Lung (tissue), 12 donors: ENCODE results near the gene ARHGEF19. TPM values are rescaled to one million over a fixed set of nuclear protein-coding genes. Genes with fewer than 3 reads are reported as not detected.

ENCODE experiments used
- ATAC-seq: fragments of 200-7000 bp; cut with Tn5 transposase; one replicate; pipeline ENCODE4 v1.9.1; 2020; ENCODE audit warnings: moderate number of reproducible peaks; ENCODE audit not compliant: insufficient read depth, low FRiP score
- DNase-seq, 3 donors: peaks; one replicate each; pipeline ENCODE4 v3.0.0-alpha.2; 2013 to 2017
- H3K27ac ChIP-seq, 2 donors: one replicate each; pipeline ENCODE4 v1.5.1; 2013; ENCODE audit warnings: mild to moderate bottlenecking in 2 of 2, moderate library complexity in 2 of 2, control low read depth in 1 of 2, inconsistent platforms in 1 of 2, low read depth in 1 of 2, low read length in 1 of 2
- H3K27me3 ChIP-seq, 3 donors: one replicate each; pipeline ENCODE4 v1.5.1; 2013; ENCODE audit warnings: low read length in 2 of 3; ENCODE audit not compliant: control insufficient read depth in 3 of 3, insufficient read depth in 3 of 3
- H3K36me3 ChIP-seq, 4 donors: one replicate each; pipeline ENCODE4 v1.5.1; 2013; ENCODE audit warnings: low read length in 4 of 4, mild to moderate bottlenecking in 1 of 4, moderate library complexity in 1 of 4; ENCODE audit not compliant: control insufficient read depth in 4 of 4, insufficient read depth in 4 of 4
- H3K4me1 ChIP-seq, 5 donors: one replicate each; pipeline ENCODE4 v1.5.1; 2013; ENCODE audit warnings: low read length in 5 of 5, mild to moderate bottlenecking in 2 of 5, moderate library complexity in 1 of 5; ENCODE audit not compliant: control insufficient read depth in 5 of 5, insufficient read depth in 5 of 5
- H3K4me3 ChIP-seq: one replicate; pipeline ENCODE4 v1.5.1; 2013; ENCODE audit warnings: mild to moderate bottlenecking, control low read depth, moderate library complexity
- H3K9ac ChIP-seq, 2 donors: one replicate each; pipeline ENCODE4 v1.5.1; 2013; ENCODE audit warnings: low read length in 2 of 2, control low read depth in 1 of 2; ENCODE audit not compliant: insufficient read depth in 1 of 2
- H3K9me3 ChIP-seq, 4 donors: one replicate each; pipeline ENCODE4 v1.5.1; 2013; ENCODE audit warnings: low read length in 3 of 4, mild to moderate bottlenecking in 1 of 4, moderate library complexity in 1 of 4; ENCODE audit not compliant: control insufficient read depth in 4 of 4, insufficient read depth in 3 of 4
- CTCF ChIP-seq: IDR thresholded peaks from 2 replicates; pipeline ENCODE4 v1.5.1; 2012; ENCODE audit warnings: mild to moderate bottlenecking; ENCODE audit errors: control extremely low read depth, extremely low read depth
- WGBS, 2 donors: extraction: QIAGEN DNeasy Blood & Tissue Kit; methylation state at CpG; one replicate each; pipeline ENCODE4 v1.1.7; 2013; 5-methylcytosine and 5-hydroxymethylcytosine counted together
- polyA plus RNA-seq, 2 donors: library from polyadenylated mRNA; stranded (reverse); fragments of 200-250 nt; gene quantifications; one replicate each; pipeline ENCODE4 v1.2.1, GENCODE V29; 2013
- total RNA-seq, 2 donors: library from RNA; depleted of rRNA in 1 of 2; stranded (reverse); fragments of >200 nt in 1 of 2; gene quantifications; one replicate each; pipeline ENCODE4 v1.2.1, GENCODE V29; 2014 to 2021
- donor health status: control.
- donor health status: control.
- donor health status: Bipolar disorder and iron deficiency.
- donor health status: healthy.
- donor health status: DM: yes; HTN: yes; CAD: no.

ARHGEF19 gene
- total and polyA plus RNA-seq, 4 donors: 9.5 to 17.3 (median 14.8) TPM

GRCh38 chr1:16204634-16205333, 7.7 kb downstream of the ARHGEF19 start:
- H3K9me3 ChIP-seq: no peaks in the 10 kb centered on the region
- H3K36me3 ChIP-seq: peaks cover 0 to 9% (median 1%) of the 10 kb centered on the region in 4 donors
- no peak overlapping the region for H3K4me3 ChIP-seq
- no peak overlapping the region for H3K9ac ChIP-seq
- H3K4me1 ChIP-seq: peaks cover 0 to 20% (median 2%) of the 10 kb centered on the region in 5 donors
- ATAC-seq (no peak), DNase-seq (no peak)
- no peak for TF ChIP-seq CTCF
- WGBS, 2 donors: 83 to 85% methylated on average over 12 of the region's 12 CpGs
- no peaks in the 10 kb centered on the region for H3K27me3 ChIP-seq
- no peak overlapping the region for H3K27ac ChIP-seq

DNA sequence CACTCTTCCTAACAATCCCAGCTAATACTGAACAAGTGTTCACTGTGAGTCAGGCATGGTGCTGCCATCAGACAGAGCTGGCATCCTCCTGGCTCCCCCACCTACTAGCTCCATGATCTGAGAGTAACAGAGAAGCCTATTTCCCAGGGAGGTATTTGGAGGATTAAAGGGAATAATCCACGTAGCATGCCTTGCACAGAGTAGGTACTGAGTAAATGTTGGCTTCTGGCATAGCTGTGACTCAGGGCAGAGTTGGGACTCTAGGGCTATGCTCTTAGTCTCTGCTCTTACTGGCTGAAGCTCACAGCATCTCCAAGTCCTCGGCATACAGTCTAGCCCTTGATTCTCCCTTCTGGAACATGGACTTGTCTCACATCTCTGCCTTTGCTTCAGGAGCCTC, 8.2 kb downstream of the ARHGEF19 start:
- WGBS, 2 donors: 93 to 95% methylated on average over 2 of the region's 2 CpGs
- H3K36me3 ChIP-seq: peaks cover 0 to 9% (median 2%) of the 10 kb centered on the region in 4 donors

GRCh38 chr1:16203550-16203949, 8.9 kb downstream of the ARHGEF19 start:
- no peak for ATAC-seq
- H3K27ac ChIP-seq: no peak overlapping the region

More for the DNA sequence above, 8.2 kb downstream of the ARHGEF19 start:
- ATAC-seq (no peak), DNase-seq (no peak)
- Histone ChIP-seq H3K9ac (no peak overlapping the region), H3K9me3 (no peaks in the 10 kb centered on the region), H3K4me3 (no peak overlapping the region), H3K27me3 (no peaks in the 10 kb centered on the region), H3K4me1 (peaks cover 0 to 20% (median 2%) of the 10 kb centered on the region in 5 donors), H3K27ac (no peak overlapping the region)
- TF ChIP-seq CTCF: no peak

More at GRCh38 chr1:16203550-16203949, 8.9 kb downstream of the ARHGEF19 start:
- peaks cover 0 to 18% (median 2%) of the 10 kb centered on the region in 5 donors for H3K4me1 ChIP-seq
- H3K36me3 ChIP-seq: peaks cover 0 to 10% (median 3%) of the 10 kb centered on the region in 4 donors
- H3K4me3 ChIP-seq: no peak overlapping the region
- no peaks in the 10 kb centered on the region for H3K27me3 ChIP-seq
- no peaks in the 10 kb centered on the region for H3K9me3 ChIP-seq
- DNase-seq: no peak
- no peak for TF ChIP-seq CTCF
- H3K9ac ChIP-seq: no peak overlapping the region
- 57 to 67% methylated on average over 3 of the region's 3 CpGs for WGBS, 2 donors
